Measurements from ENCODE around the gene ADAMTS14. TPM values are rescaled to one million over a fixed set of nuclear protein-coding genes. Genes with fewer than 3 reads are reported as not detected.
"Not testable (repeated sequence)": the region's sequence is repeated elsewhere in the genome, so short reads cannot be mapped to it uniquely, and the experiment has no call there.

ADAMTS14 gene
- total RNA-seq, 2 donors from 2014 or later: 0.19 to 1.0 TPM

DNA sequence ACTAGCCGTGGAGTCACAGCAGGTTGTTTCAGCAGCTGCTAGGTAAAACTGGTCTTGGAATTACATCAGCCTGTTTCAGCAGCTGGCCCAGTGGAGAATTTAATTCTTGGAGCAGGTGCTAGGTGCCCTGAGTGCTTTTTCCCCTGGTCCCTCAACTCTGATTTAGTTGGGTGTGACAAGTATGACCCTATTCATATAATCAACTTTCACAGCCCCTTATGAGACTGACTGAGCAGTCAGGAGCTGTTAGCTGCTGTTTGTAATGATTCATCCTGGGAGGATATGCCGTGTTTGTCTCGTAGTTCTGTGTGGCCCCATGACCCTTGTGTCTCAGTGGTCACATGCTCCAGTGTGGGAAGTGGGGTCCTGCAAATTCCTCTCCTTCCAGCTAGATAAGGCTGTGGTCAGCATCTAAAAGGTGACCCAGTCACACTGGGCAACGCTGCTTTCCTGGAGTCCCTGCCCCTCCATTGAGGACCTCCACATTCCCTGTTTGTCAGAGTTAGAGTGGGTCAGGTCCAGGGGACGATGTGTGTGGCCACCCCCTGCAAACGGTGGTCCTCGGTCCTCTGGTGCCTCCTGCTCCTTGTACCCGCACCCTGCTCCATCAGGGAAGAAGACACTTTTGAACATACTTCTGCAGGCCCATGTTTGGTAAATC, 84.5 kb downstream of the ADAMTS14 start:
- DNase-seq (ENCODE audit: low spot score): no peak
- intact Hi-C loops (cut with DNase I): loop anchor here (5.0 to 10.0 kb wide), 3 partner anchors 205 to 282 kb away; partner anchors contain the start of gene PALD1 (in 1 of the 2)

DNA sequence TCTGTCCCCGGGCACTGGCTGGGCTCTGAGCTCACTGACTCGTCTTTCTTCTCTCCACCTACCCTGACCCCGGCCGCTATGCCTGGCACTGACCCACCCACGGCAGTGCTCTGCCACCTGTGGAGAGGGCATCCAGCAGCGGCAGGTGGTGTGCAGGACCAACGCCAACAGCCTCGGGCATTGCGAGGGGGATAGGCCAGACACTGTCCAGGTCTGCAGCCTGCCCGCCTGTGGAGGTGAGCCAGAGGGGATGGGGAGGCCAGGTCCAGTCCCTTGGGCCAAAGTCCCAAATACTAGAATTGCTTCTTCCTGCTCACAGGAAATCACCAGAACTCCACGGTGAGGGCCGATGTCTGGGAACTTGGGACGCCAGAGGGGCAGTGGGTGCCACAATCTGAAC, 85.5 kb downstream of the ADAMTS14 start:
- intact Hi-C loops (cut with DNase I): loop anchor here (5.0 to 10.0 kb wide), 3 partner anchors 206 to 283 kb away; partner anchors contain the start of gene PALD1 (in 1 of the 2)
- DNase-seq (ENCODE audit: low spot score): peak; percentile 66

GRCh38 chr10:70758757-70759514, 86.6 kb downstream of the ADAMTS14 start:
- DNase-seq (ENCODE audit: low spot score): peak; percentile 77

GRCh38 chr10:70759781-70760180, 87.5 kb downstream of the ADAMTS14 start:
- intact Hi-C loops (cut with DNase I): loop anchor here (5.0 to 10.0 kb wide), 3 partner anchors 207 to 285 kb away; partner anchors contain the start of gene PALD1 (in 1 of the 2)
- peak; percentile 78 for DNase-seq (ENCODE audit: low spot score)

More at GRCh38 chr10:70758757-70759514, 86.6 kb downstream of the ADAMTS14 start:
- intact Hi-C loops (cut with DNase I): loop anchor here (5.0 to 10.0 kb wide), 3 partner anchors 207 to 284 kb away; partner anchors contain the start of gene PALD1 (in 1 of the 2)

- intact Hi-C loops (cut with DNase I): no loop called here
- peak; percentile 75 for DNase-seq (ENCODE audit: low spot score)
Measured at GRCh38 chr10:70760271-70760787, 88.0 kb downstream of the ADAMTS14 start.

DNA sequence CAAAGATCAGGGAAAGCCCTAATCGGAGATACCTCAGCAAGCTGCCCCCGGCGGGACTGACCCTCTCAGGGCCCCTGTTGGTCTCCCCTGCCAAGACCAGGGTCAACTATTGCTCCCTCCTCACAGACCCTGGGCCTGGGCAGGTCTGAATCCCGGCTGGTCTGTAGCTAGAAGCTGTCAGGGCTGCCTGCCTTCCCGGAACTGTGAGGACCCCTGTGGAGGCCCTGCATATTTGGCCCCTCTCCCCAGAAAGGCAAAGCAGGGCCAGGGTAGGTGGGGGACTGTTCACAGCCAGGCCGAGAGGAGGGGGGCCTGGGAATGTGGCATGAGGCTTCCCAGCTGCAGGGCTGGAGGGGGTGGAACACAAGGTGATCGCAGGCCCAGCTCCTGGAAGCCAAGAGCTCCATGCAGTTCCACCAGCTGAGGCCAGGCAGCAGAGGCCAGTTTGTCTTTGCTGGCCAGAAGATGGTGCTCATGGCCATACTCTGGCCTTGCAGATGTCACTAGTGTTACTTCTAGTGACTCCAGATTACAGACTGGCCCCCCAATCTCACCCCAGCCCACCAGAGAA, 88.8 kb downstream of the ADAMTS14 start:
- intact Hi-C loops (cut with DNase I): no loop called here
- peak; percentile 73 for DNase-seq (ENCODE audit: low spot score)

- peak; percentile 70 for DNase-seq (ENCODE audit: low spot score)
- intact Hi-C loops (cut with DNase I): no loop called here
Measured at GRCh38 chr10:70761727-70762350, 89.5 kb downstream of the ADAMTS14 start.

- intact Hi-C loops (cut with DNase I): no loop called here
- no peak for DNase-seq (ENCODE audit: low spot score)
Measured at GRCh38 chr10:70762441-70763175, 90.3 kb downstream of the ADAMTS14 start.

GRCh38 chr10:70763567-70763966, 91.3 kb downstream of the ADAMTS14 start:
- peak; percentile 54 for DNase-seq (ENCODE audit: low spot score)
- intact Hi-C loops (cut with DNase I): no loop called here

DNA sequence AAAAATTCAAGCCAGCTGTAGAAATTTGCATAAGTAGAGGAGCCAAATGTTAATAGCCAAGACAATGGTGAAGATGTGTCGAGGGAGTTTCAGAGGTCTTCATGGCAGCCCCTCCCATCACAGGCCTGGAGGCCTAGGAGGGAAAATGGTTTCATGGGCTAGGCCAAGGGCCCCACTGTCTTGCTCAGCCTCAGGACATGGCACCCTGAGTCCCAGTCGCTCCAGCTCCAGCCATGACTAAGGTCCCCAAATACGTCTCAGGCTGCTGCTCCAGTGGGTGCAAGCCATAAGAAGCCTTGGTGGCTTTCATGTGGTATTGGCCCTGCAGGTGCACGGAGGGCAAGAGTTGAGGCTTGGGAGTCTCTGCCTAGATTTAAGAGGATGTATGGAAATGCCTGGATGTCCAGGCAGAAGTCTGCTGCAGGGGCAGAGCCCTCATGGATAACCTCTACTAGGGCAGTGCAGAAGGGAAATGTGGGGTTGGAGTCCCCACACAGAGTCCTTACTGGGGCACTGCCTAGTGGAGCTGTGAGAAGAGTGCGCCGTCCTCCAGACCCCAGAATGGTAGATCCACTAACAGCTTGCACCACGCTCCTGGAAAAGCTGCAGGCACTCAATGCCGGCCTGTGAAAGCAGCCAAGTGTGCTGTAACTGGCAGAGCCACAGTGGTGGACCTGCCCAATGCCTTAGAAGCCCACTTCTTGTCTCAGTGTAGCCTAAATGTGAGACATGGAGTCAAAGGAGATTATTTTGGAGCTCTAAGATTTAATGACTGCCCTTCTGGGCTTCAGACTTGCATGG, 93.7 kb downstream of the ADAMTS14 start:
- intact Hi-C loops (cut with DNase I): no loop called here
- DNase-seq (ENCODE audit: low spot score): peak; percentile 69

GRCh38 chr10:70768026-70768685, 95.8 kb downstream of the ADAMTS14 start:
- intact Hi-C loops (cut with DNase I); DNase-seq (ENCODE audit: low spot score): not testable (repeated sequence)

DNA sequence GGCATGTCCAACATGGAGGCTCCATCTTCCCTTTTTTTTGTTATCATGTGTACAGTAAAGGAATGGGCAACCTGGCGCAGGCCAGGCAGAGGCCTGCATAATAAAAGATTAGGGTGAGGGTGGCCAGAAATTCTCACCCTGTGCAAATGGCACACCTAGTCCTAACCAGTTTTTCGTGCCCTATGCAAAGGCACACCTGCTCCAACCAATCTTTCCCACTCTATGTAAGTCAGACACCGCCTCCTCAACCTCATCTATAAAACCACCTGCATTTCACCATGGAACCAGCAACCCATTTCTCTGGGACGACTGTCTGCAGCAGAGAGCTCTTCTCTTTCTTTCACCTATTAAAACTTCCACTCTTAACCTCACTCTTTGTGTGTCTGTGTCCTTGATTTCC, 96.8 kb downstream of the ADAMTS14 start:
- DNase-seq (ENCODE audit: low spot score): no peak
- intact Hi-C loops (cut with DNase I): no loop called here

GRCh38 chr10:70770001-70770400, 97.7 kb downstream of the ADAMTS14 start:
- intact Hi-C loops (cut with DNase I): loop anchor here in 1 of 2 donors (5.0 kb wide), 1 partner anchor 208 kb away; no protein-coding TSS in a partner anchor
- DNase-seq (ENCODE audit: low spot score): no peak

- DNase-seq (ENCODE audit: low spot score): not testable (repeated sequence)
Measured at GRCh38 chr10:70770516-70770915, 98.2 kb downstream of the ADAMTS14 start.

GRCh38 chr10:70771311-70772194, 99.2 kb downstream of the ADAMTS14 start:
- no peak for DNase-seq (ENCODE audit: low spot score)
- intact Hi-C loops (cut with DNase I): loop anchor here in 1 of 2 donors (5.0 kb wide), 1 partner anchor 209 kb away; no protein-coding TSS in a partner anchor

More at GRCh38 chr10:70770516-70770915, 98.2 kb downstream of the ADAMTS14 start:
- intact Hi-C loops (cut with DNase I): loop anchor here in 1 of 2 donors (5.0 kb wide), 1 partner anchor 208 kb away; no protein-coding TSS in a partner anchor

DNA sequence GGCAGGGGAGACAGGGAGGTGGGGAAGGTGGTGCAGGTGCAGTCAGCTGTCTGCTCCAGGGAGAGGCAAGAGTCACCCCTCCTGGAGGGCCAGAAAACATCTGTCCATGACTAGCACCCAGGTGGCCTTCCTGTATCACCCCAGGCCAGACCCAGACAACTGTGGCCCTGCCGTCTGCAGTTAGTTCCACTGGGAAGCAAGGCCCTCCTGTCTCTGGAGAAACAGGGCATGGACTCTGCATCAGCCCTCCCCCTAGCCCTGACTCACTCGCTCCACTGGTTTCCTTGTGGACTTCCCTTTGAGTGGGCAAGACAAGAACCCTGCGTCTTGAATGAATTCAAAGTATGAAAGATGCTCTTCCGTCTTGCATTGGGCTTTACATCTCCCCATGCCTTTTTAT, 100.3 kb downstream of the ADAMTS14 start:
- no peak for DNase-seq (ENCODE audit: low spot score)
- intact Hi-C loops (cut with DNase I): loop anchor here in 1 of 2 donors (5.0 kb wide), 1 partner anchor 210 kb away; no protein-coding TSS in a partner anchor

Measured in posterior vena cava (tissue), 2 donors.